ENCODE data around the gene SULT2B1.
"Not testable (repeated sequence)": the region's sequence is repeated elsewhere in the genome, so short reads cannot be mapped to it uniquely, and the experiment has no call there.

The SULT2B1 gene

GRCh38 chr19:48618916-48619691 lies 67.1 kb downstream of the SULT2B1 start, which contains the start of the genes RPL18 and SPHK2:
Gene RPL18 (minus strand): TSS chr19:48619178. CDS start chr19:48619143, 35 bp downstream.
Gene SPHK2 (plus strand): TSS chr19:48619506. CDS start chr19:48620515, 1,009 bp downstream.
- peak; percentile 100 for DNase-seq (ENCODE audit: low spot score)

GRCh38 chr19:48619692-48620585 lies 68.0 kb downstream of the SULT2B1 start:
- DNase-seq (ENCODE audit: low spot score) = no peak

- DNase-seq (ENCODE audit: low spot score) = no peak
Observed at GRCh38 chr19:48623556-48624066, 71.6 kb downstream of the SULT2B1 start.

GRCh38 chr19:48624067-48624594 lies 72.2 kb downstream of the SULT2B1 start:
- DNase-seq (ENCODE audit: low spot score) = peak; percentile 93

GRCh38 chr19:48624791-48625723 lies 73.1 kb downstream of the SULT2B1 start:
- DNase-seq (ENCODE audit: low spot score) = no peak

- no peak for DNase-seq (ENCODE audit: low spot score)
Observed at GRCh38 chr19:48625891-48626327, 73.9 kb downstream of the SULT2B1 start.

- DNase-seq (ENCODE audit: low spot score) = no peak
Observed at GRCh38 chr19:48627201-48627864, 75.4 kb downstream of the SULT2B1 start.

- no peak for DNase-seq (ENCODE audit: low spot score)
Observed at GRCh38 chr19:48627865-48628314, 75.9 kb downstream of the SULT2B1 start.

GRCh38 chr19:48628486-48629296 lies 76.7 kb downstream of the SULT2B1 start:
- DNase-seq (ENCODE audit: low spot score) = no peak

- no peak for DNase-seq (ENCODE audit: low spot score)
Observed at GRCh38 chr19:48629297-48629598, 77.3 kb downstream of the SULT2B1 start.

- no peak for DNase-seq (ENCODE audit: low spot score)
Observed at GRCh38 chr19:48629599-48630295, 77.8 kb downstream of the SULT2B1 start.

- DNase-seq (ENCODE audit: low spot score) = no peak
Observed at GRCh38 chr19:48630296-48631063, 78.5 kb downstream of the SULT2B1 start.

- DNase-seq (ENCODE audit: low spot score) = no peak
Observed at GRCh38 chr19:48631225-48631624, 79.3 kb downstream of the SULT2B1 start.

GRCh38 chr19:48632286-48632685 lies 80.3 kb downstream of the SULT2B1 start:
- DNase-seq (ENCODE audit: low spot score) = not testable (repeated sequence)

- DNase-seq (ENCODE audit: low spot score) = no peak
Observed at GRCh38 chr19:48632692-48633147, 80.7 kb downstream of the SULT2B1 start.

- no peak for DNase-seq (ENCODE audit: low spot score)
Observed at GRCh38 chr19:48633148-48634035, 81.4 kb downstream of the SULT2B1 start.

GRCh38 chr19:48634036-48634342 lies 82.0 kb downstream of the SULT2B1 start:
- DNase-seq (ENCODE audit: low spot score) = no peak
